ENCODE data around the gene METTL23.
"Not testable (repeated sequence)": the region's sequence is repeated elsewhere in the genome, so short reads cannot be mapped to it uniquely, and the experiment has no call there.

METTL23 gene

GRCh38 chr17:76695059-76695831 lies 31.4 kb upstream of the METTL23 start:
- DNase-seq (ENCODE audit: low read depth), result no peak

- no peak for DNase-seq (ENCODE audit: low read depth)
These were observed 29.6 kb upstream of the METTL23 start for GRCh38 chr17:76696763-76697701.

GRCh38 chr17:76697702-76698465 lies 28.8 kb upstream of the METTL23 start:
- no peak for DNase-seq (ENCODE audit: low read depth)

GRCh38 chr17:76698466-76698977 lies 28.1 kb upstream of the METTL23 start:
- DNase-seq (ENCODE audit: low read depth), result not testable (repeated sequence)

GRCh38 chr17:76700270-76700616 lies 26.4 kb upstream of the METTL23 start:
- no peak for DNase-seq (ENCODE audit: low read depth)

- no peak for DNase-seq (ENCODE audit: low read depth)
These were observed 25.8 kb upstream of the METTL23 start for GRCh38 chr17:76700617-76701470.

GRCh38 chr17:76701471-76701967 lies 25.1 kb upstream of the METTL23 start:
- no peak for DNase-seq (ENCODE audit: low read depth)

GRCh38 chr17:76702076-76702475 lies 24.6 kb upstream of the METTL23 start:
- no peak for DNase-seq (ENCODE audit: low read depth)

- no peak for DNase-seq (ENCODE audit: low read depth)
These were observed 23.6 kb upstream of the METTL23 start for GRCh38 chr17:76702941-76703637.

GRCh38 chr17:76704805-76705204 lies 21.8 kb upstream of the METTL23 start:
- DNase-seq (ENCODE audit: low read depth), result no peak

GRCh38 chr17:76706817-76707216 lies 19.8 kb upstream of the METTL23 start:
- DNase-seq (ENCODE audit: low read depth), result no peak

- DNase-seq (ENCODE audit: low read depth), result no peak
These were observed 18.4 kb upstream of the METTL23 start for GRCh38 chr17:76707985-76708807.

GRCh38 chr17:76709077-76709950 lies 17.3 kb upstream of the METTL23 start:
- no peak for DNase-seq (ENCODE audit: low read depth)

- not testable (repeated sequence) for DNase-seq (ENCODE audit: low read depth)
These were observed 16.4 kb upstream of the METTL23 start for GRCh38 chr17:76709951-76710862.

GRCh38 chr17:76710863-76711611 lies 15.6 kb upstream of the METTL23 start, which contains the start of gene MXRA7:
TSS of gene MXRA7 (minus strand) at chr17:76710965. CDS start at chr17:76710946, 19 bp downstream.
- DNase-seq (ENCODE audit: low read depth), result no peak

- not testable (repeated sequence) for DNase-seq (ENCODE audit: low read depth)
These were observed 14.3 kb upstream of the METTL23 start for GRCh38 chr17:76712321-76712720.

Measured in stimulated activated CD8-positive, alpha-beta memory T cell treated with anti-CD3 and anti-CD28 coated beads, Interleukin-12 subunit alpha, Interleukin-12 subunit beta, amount 100 ng/mL, for 1 hour (primary cell).